K562 (cell line): ENCODE results near the gene SIGLEC9. TPM values are rescaled to one million over a fixed set of nuclear protein-coding genes. Genes with fewer than 3 reads are reported as not detected.

Experiments
- ATAC-seq: fragments of 200-7000 bp; cut with Tn5 transposase; 3 replicates; pipeline ENCODE4 v1.9.1; 2020; ENCODE audit warnings: moderate library complexity
- BruUV-seq: library from RNA; stranded (reverse); fragments of 400-500 nt; replicated peaks from 2 replicates; lab custom pipeline; 2021; lab: Mats Ljungman, UMichigan
- CTCF ChIA-PET: fragments of 300-600 bp; formaldehyde crosslinking; extraction: SDS; loops from one replicate; lab custom pipeline; 2021; ENCODE audit warnings: low intra/inter-chr PET ratio; lab: Yijun Ruan, JAX
- POLR2A ChIA-PET: fragments of 300-600, 350-650 bp; sonication (Branson Sonifier 250); formaldehyde crosslinking; extraction: SDS; loops from one replicate; lab custom pipeline; 2021; ENCODE audit warnings: antibody characterized with exemption, inconsistent platforms; lab: Yijun Ruan, JAX
- DNase-seq, 4 experiments: peaks; one replicate each; pipeline versions ENCODE4 v3.0.0 to v3.0.0-alpha.2; 2011 to 2018; ENCODE audit warnings: low spot score in 3 of 4, mixed read lengths in 3 of 4; ENCODE audit errors: extremely low read depth in 1 of 4
- FAIRE-seq: peaks from 2 replicates; lab custom pipeline; 2011; peaks lifted over from hg19 to GRCh38; lab: Jason Lieb, UNC
- H2AFZ ChIP-seq: 2 replicates; pipeline ENCODE4 v1.6.0; 2011; ENCODE audit warnings: low read depth, low read length, control low read depth, inconsistent platforms
- H3K27ac ChIP-seq: fragments of 200-600 bp; 3 replicates; pipeline ENCODE4 v1.8.0; 2011; ENCODE audit warnings: low read depth, mild to moderate bottlenecking, control low read depth, inconsistent platforms, low read length, moderate library complexity, mixed read lengths; ENCODE audit errors: extremely low read depth
- H3K27me3 ChIP-seq, 2 experiments: fragments of 300-600 bp in 1 of 2; 2 replicates in 1 of 2; 3 replicates in 1 of 2; pipeline versions ENCODE4 v1.6.0 to v1.8.0; 2011; ENCODE audit warnings: inconsistent platforms in 2 of 2, low read length in 2 of 2, mild to moderate bottlenecking in 1 of 2, mixed read lengths in 1 of 2, moderate library complexity in 1 of 2; ENCODE audit not compliant: control insufficient read depth in 2 of 2, insufficient read depth in 2 of 2
- H3K36me3 ChIP-seq: fragments of 300-600 bp; 3 replicates; pipeline ENCODE4 v1.8.0; 2011; ENCODE audit warnings: mild to moderate bottlenecking, low read length, inconsistent platforms; ENCODE audit not compliant: control insufficient read depth, insufficient read depth
- H3K4me1 ChIP-seq, 2 experiments: fragments of 200-600 bp in 1 of 2; replicated peaks in 1 of 2; 2 replicates in 1 of 2; 3 replicates in 1 of 2; pipeline versions ENCODE4 v1.5.1 to v1.8.0; 2011; ENCODE audit warnings: inconsistent platforms in 2 of 2, low read length in 2 of 2, mild to moderate bottlenecking in 1 of 2, mixed read lengths in 1 of 2, moderate library complexity in 1 of 2; ENCODE audit not compliant: control insufficient read depth in 2 of 2, insufficient read depth in 2 of 2
- H3K4me2 ChIP-seq: 2 replicates; pipeline ENCODE4 v1.6.1; 2011; ENCODE audit warnings: low read length, control low read depth, inconsistent platforms, mixed read lengths; ENCODE audit not compliant: insufficient read depth
- H3K4me3 ChIP-seq: fragments of 200-600 bp; sonication (generic), shearing (Covaris generic); 2 replicates; pipeline ENCODE4 v1.5.1; 2016; ENCODE audit warnings: control low read depth, inconsistent platforms
- H3K79me2 ChIP-seq: fragments of 200-600 bp; 3 replicates; pipeline ENCODE4 v1.8.0; 2011; ENCODE audit warnings: low read length, inconsistent platforms; ENCODE audit not compliant: control insufficient read depth, insufficient read depth
- H3K9ac ChIP-seq, 2 experiments: 2 replicates each; pipeline versions ENCODE4 v1.6.0 to v1.6.1; 2011; ENCODE audit warnings: low read depth in 2 of 2, low read length in 2 of 2, control low read depth in 1 of 2, inconsistent platforms in 1 of 2, mild to moderate bottlenecking in 1 of 2, mixed read lengths in 1 of 2; ENCODE audit not compliant: insufficient read depth in 1 of 2
- H3K9me1 ChIP-seq: one replicate; pipeline ENCODE4 v1.6.0; 2011; ENCODE audit warnings: inconsistent platforms, mild to moderate bottlenecking, low read length, moderate library complexity; ENCODE audit not compliant: control insufficient read depth, insufficient read depth
- H3K9me3 ChIP-seq: replicated peaks from 2 replicates; pipeline ENCODE4 v1.5.1; 2011; ENCODE audit warnings: low read depth, low read length, inconsistent platforms; ENCODE audit not compliant: control insufficient read depth, insufficient read depth
- H4K20me1 ChIP-seq: replicated peaks from 2 replicates; pipeline ENCODE4 v1.6.1; 2011; ENCODE audit warnings: low read length, inconsistent platforms, mixed read lengths; ENCODE audit not compliant: control insufficient read depth, insufficient read depth
- ARID2 ChIP-seq: fragments of 450-650 bp; IDR thresholded peaks from 2 replicates; pipeline ENCODE4 v1.6.1; 2017; ENCODE audit warnings: antibody characterized with exemption, mild to moderate bottlenecking
- CBFA2T2 ChIP-seq: fragments of 450-650 bp; conservative IDR thresholded peaks from 2 replicates; pipeline ENCODE4 v1.6.1; 2017; ENCODE audit warnings: mild to moderate bottlenecking
- CC2D1A ChIP-seq: fragments of 450-650 bp; IDR thresholded peaks from 2 replicates; pipeline ENCODE4 v1.6.1; 2017; ENCODE audit warnings: mild to moderate bottlenecking
- EHMT2 ChIP-seq: fragments of 450-650 bp; IDR thresholded peaks from 2 replicates; pipeline ENCODE4 v1.6.1; 2018; ENCODE audit warnings: antibody characterized with exemption
- NFXL1 ChIP-seq: fragments of 450-650 bp; formaldehyde crosslinking; IDR thresholded peaks from 2 replicates; pipeline ENCODE4 v1.4.0; 2021; ENCODE audit warnings: mild to moderate bottlenecking
- PHF8 ChIP-seq: fragments of 200-600 bp; sonication (generic); IDR thresholded peaks from 2 replicates; pipeline ENCODE4 v1.6.1; 2012; ENCODE audit warnings: mixed run types, mild to moderate bottlenecking, inconsistent platforms, low read length, moderate library complexity, borderline replicate concordance
- POLR2B ChIP-seq: fragments of 450-650 bp; IDR thresholded peaks from 2 replicates; pipeline ENCODE4 v1.6.1; 2018; ENCODE audit warnings: low read depth; ENCODE audit not compliant: partially characterized antibody
- SETDB1 ChIP-seq: IDR thresholded peaks from one replicate; pipeline ENCODE4 v1.6.1; 2012; ENCODE audit warnings: low read length, control low read depth, inconsistent platforms
- SMAD3 ChIP-seq: fragments of 450-650 bp; formaldehyde crosslinking; conservative IDR thresholded peaks from 2 replicates; pipeline ENCODE4 v1.4.0; 2020; ENCODE audit warnings: mild to moderate bottlenecking
- ZKSCAN1 ChIP-seq: fragments of 150-350 bp; IDR thresholded peaks from 2 replicates; pipeline ENCODE4 v1.6.1; 2016; ENCODE audit warnings: low read depth, low read length
- ZNF134 ChIP-seq: fragments of 250-450 bp; sonication (Bioruptor Pico); conservative IDR thresholded peaks from 2 replicates; pipeline ENCODE4 v1.4.0; 2020
- ZNF224 ChIP-seq: sonication (generic); formaldehyde crosslinking; IDR thresholded peaks from 2 replicates; pipeline ENCODE4 v1.8.0; 2022; ENCODE audit warnings: mild to moderate bottlenecking, missing genetic modification reagents
- WGBS: fragments of 100-300 bp; shearing (Covaris generic); methylation state at CpG from one replicate; pipeline ENCODE4 v1.1.6; 2016; ENCODE audit warnings: low coverage, mixed read lengths; ENCODE audit not compliant: insufficient coverage; ENCODE audit errors: missing lambda C conversion rate; 5-methylcytosine and 5-hydroxymethylcytosine counted together
- in situ Hi-C: fragments of 300-500 bp; cut with MboI; formaldehyde crosslinking; loops from 4 replicates; pipeline ENCODE4 v1.15.0; 2018; ENCODE audit warnings: inconsistent platforms, mixed read lengths
- intact Hi-C: fragments of 100-400 bp; cut with micrococcal nuclease; formaldehyde crosslinking; loops from 2 replicates; pipeline ENCODE4 v1.14.2; 2022
- polyA plus RNA-seq, 8 experiments: library from polyadenylated mRNA; depleted of rRNA in 4 of 8; stranded (reverse) in 5 of 8; unstranded in 3 of 8; fragments of >200 nt; fragmentation: Nextera tagmentation in 2 of 8; fragmentation: Illumina TruSeq in 1 of 8; extraction: Ambion mirVana in 2 of 8; extraction: Trizol in 1 of 8; gene quantifications; 2 replicates each; pipeline versions ENCODE4 v1.2.1 to v1.2.3, GENCODE V29; 2011 to 2014; ENCODE audit warnings: inconsistent platforms in 1 of 8, missing spikeins in 1 of 8
- total RNA-seq, 7 experiments: library from RNA; depleted of rRNA in 6 of 7; stranded (reverse); fragments of >200 nt in 6 of 7; fragmentation: Illumina TruSeq in 2 of 7; extraction: Trizol in 2 of 7; gene quantifications; 2 replicates each; pipeline versions ENCODE4 v1.2.1 to v1.2.3, GENCODE V29; 2011 to 2021; ENCODE audit warnings: low replicate concordance in 1 of 7
- TF ChIP-seq, protein P1 (sequence below): fragments of 450-650 bp; IDR thresholded peaks from one replicate; pipeline ENCODE4 v1.6.1; 2018; ENCODE audit warnings: mild to moderate bottlenecking, moderate library complexity; ENCODE audit not compliant: partially characterized antibody
- TF ChIP-seq, protein P2 (sequence below): fragments of 250-450 bp; sonication (Bioruptor Pico); IDR thresholded peaks from 2 replicates; pipeline ENCODE4 v1.8.0; 2022; ENCODE audit warnings: moderate library complexity, mild to moderate bottlenecking, inconsistent platforms
- TF ChIP-seq, protein P3 (sequence below): fragments of 450-650 bp; formaldehyde crosslinking; conservative IDR thresholded peaks from 2 replicates; pipeline ENCODE4 v1.4.0; 2022; ENCODE audit warnings: mild to moderate bottlenecking, missing genetic modification characterization
- TF ChIP-seq, protein P4 (sequence below): fragments of 450-650 bp; formaldehyde crosslinking; IDR thresholded peaks from 2 replicates; pipeline ENCODE4 v1.4.0; 2022; ENCODE audit warnings: missing genetic modification characterization

SIGLEC9 gene
- total and polyA plus RNA-seq, 9 of the 15 experiments (the other 6 are each of a cell fraction or from before 2014, with no cell fraction given) = 0.09 to 0.34 (median 0.22) TPM; not detected in 4

DNA sequence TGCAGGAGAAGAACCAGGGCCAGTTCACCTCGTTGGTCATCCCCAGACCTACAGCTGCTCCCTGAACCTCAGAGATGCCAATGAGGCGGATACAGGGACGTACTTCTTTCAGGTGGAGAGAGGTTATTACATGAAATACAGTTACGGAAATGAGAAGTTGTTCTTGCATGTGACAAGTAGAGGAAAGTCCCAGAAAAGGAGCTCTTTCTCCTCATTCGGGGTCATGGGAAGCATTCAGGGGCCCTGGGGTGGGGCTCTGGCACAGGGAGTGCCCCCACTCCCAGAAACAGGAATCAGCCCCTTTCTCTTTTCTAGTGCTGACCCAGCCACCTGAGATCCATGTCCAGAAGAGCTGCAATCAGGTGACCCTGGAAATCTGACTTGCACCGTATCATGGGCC is 4.5 kb upstream of the SIGLEC9 start:
- ChIA-PET POLR2A (interaction anchor here (0.6 to 1.0 kb wide), 4 partner anchors 9 to 36 kb away, joined by 3 to 5 read pairs (median 4); no protein-coding TSS in a partner anchor), CTCF (no interaction called here)
- no TSS peak for BruUV-seq
- H3K4me3 ChIP-seq = no peak overlapping the region
- peaks cover 18 to 58% of the 10 kb centered on the region in 2 experiments for H3K27me3 ChIP-seq
- no peaks in the 10 kb centered on the region for H3K36me3 ChIP-seq
- no peak for TF ChIP-seq POLR2B
- TF ChIP-seq SETDB1 = no peak
- TF ChIP-seq ARID2 = no peak
- TF ChIP-seq EHMT2 = no peak
- no peak for TF ChIP-seq ZKSCAN1
- no peak for TF ChIP-seq NFXL1
- no peak for TF ChIP-seq ZNF224 (CRISPR knock-in tag)
- TF ChIP-seq CC2D1A = no peak
- no peak for TF ChIP-seq PHF8
- TF ChIP-seq, protein P1, sequence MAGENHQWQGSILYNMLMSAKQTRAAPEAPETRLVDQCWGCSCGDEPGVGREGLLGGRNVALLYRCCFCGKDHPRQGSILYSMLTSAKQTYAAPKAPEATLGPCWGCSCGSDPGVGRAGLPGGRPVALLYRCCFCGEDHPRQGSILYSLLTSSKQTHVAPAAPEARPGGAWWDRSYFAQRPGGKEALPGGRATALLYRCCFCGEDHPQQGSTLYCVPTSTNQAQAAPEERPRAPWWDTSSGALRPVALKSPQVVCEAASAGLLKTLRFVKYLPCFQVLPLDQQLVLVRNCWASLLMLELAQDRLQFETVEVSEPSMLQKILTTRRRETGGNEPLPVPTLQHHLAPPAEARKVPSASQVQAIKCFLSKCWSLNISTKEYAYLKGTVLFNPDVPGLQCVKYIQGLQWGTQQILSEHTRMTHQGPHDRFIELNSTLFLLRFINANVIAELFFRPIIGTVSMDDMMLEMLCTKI = no peak
- TF ChIP-seq, protein P2, sequence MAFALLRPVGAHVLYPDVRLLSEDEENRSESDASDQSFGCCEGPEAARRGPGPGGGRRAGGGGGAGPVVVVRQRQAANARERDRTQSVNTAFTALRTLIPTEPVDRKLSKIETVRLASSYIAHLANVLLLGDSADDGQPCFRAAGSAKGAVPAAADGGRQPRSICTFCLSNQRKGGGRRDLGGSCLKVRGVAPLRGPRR (CRISPR knock-in tag) = no peak
- no peak for TF ChIP-seq ZNF134 (CRISPR knock-in tag)
- no peak for TF ChIP-seq SMAD3 (CRISPR knock-in tag)
- TF ChIP-seq, protein P3, sequence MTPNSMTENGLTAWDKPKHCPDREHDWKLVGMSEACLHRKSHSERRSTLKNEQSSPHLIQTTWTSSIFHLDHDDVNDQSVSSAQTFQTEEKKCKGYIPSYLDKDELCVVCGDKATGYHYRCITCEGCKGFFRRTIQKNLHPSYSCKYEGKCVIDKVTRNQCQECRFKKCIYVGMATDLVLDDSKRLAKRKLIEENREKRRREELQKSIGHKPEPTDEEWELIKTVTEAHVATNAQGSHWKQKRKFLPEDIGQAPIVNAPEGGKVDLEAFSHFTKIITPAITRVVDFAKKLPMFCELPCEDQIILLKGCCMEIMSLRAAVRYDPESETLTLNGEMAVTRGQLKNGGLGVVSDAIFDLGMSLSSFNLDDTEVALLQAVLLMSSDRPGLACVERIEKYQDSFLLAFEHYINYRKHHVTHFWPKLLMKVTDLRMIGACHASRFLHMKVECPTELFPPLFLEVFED (CRISPR knock-in tag) = no peak
- no peak for TF ChIP-seq CBFA2T2
- TF ChIP-seq, protein P4, sequence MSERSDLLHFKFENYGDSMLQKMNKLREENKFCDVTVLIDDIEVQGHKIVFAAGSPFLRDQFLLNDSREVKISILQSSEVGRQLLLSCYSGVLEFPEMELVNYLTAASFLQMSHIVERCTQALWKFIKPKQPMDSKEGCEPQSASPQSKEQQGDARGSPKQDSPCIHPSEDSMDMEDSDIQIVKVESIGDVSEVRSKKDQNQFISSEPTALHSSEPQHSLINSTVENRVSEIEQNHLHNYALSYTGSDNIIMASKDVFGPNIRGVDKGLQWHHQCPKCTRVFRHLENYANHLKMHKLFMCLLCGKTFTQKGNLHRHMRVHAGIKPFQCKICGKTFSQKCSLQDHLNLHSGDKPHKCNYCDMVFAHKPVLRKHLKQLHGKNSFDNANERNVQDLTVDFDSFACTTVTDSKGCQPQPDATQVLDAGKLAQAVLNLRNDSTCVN = no peak
- no peak overlapping the region for H2AFZ ChIP-seq
- no peaks in the 10 kb centered on the region for H3K9me3 ChIP-seq
- H3K4me1 ChIP-seq = peaks cover 7 to 12% of the 10 kb centered on the region in 2 experiments; a peak in 4 of 5 replicates
- ATAC-seq (no peak), DNase-seq (no peak), FAIRE-seq (no peak)
- H3K27ac ChIP-seq = no peak overlapping the region
- H3K9ac ChIP-seq = no peak overlapping the region
- no peak overlapping the region for H3K4me2 ChIP-seq
- H3K9me1 ChIP-seq = peaks cover 2% of the 10 kb centered on the region
- intact Hi-C loops (no loop called here), in situ Hi-C loops (no loop called here)
- no peaks in the 10 kb centered on the region for H3K79me2 ChIP-seq
- 51% methylated on average over 5 of the region's 6 CpGs for WGBS
- no peaks in the 10 kb centered on the region for H4K20me1 ChIP-seq
